SK-N-MC (cell line): ENCODE data around the gene GFER.

ENCODE experiments used
- EZH2 ChIP-seq: fragments of 200-600 bp; sonication (generic); IDR thresholded peaks from one replicate; pipeline ENCODE4 v1.6.1; 2017; ENCODE audit warnings: antibody characterized with exemption
- FOXP2 ChIP-seq: optimal IDR thresholded peaks from 2 replicates; pipeline ENCODE3; 2011; ENCODE audit warnings: mild to moderate bottlenecking, moderate library complexity; ENCODE audit not compliant: insufficient read depth; ENCODE audit errors: extremely low read length, control extremely low read depth
- POLR2AphosphoS5 ChIP-seq: IDR thresholded peaks from 2 replicates; pipeline ENCODE4 v1.6.1; 2012; ENCODE audit warnings: mild to moderate bottlenecking, low read depth, low read length, borderline replicate concordance

- TF ChIP-seq POLR2AphosphoS5 (no peak), EZH2 (no peak), FOXP2 (no peak)
These were observed 39.3 kb upstream of the GFER start for GRCh38 chr16:1944612-1945199.
